ENCODE data around the gene MAP3K3. TPM values are rescaled to one million over a fixed set of nuclear protein-coding genes. Genes with fewer than 3 reads are reported as not detected.

MAP3K3 gene
- total RNA-seq, 2 donors from 2014 or later = 13.4 to 15.5 TPM

- Histone ChIP-seq H3K4me1 (no peaks in the 10 kb centered on the region), H3K4me3 (no peak overlapping the region), H3K9ac (ENCODE audit: low read depth in 2 of 2, low read length in 2 of 2) (no peak overlapping the region), H3K27me3 (no peaks in the 10 kb centered on the region), H3K36me3 (peaks cover 12% of the 10 kb centered on the region), H3K9me3 (no peaks in the 10 kb centered on the region), H3K27ac (no peak overlapping the region)
- no peak for TF ChIP-seq CTCF (IDR thresholded peaks at IDR 0.05)
- intact Hi-C loops (cut with DNase I) = no loop called here
- DNase-seq = no peak
Measured at GRCh38 chr17:63587770-63588169, 34.4 kb upstream of the MAP3K3 start.

GRCh38 chr17:63588797-63589196, 33.4 kb upstream of the MAP3K3 start:
- no peak for TF ChIP-seq CTCF (IDR thresholded peaks at IDR 0.05)
- intact Hi-C loops (cut with DNase I) = no loop called here
- Histone ChIP-seq H3K27me3 (no peaks in the 10 kb centered on the region), H3K9me3 (no peaks in the 10 kb centered on the region), H3K36me3 (peaks cover 12% of the 10 kb centered on the region), H3K4me1 (no peaks in the 10 kb centered on the region), H3K9ac (ENCODE audit: low read depth in 2 of 2, low read length in 2 of 2) (no peak overlapping the region), H3K4me3 (no peak overlapping the region), H3K27ac (no peak overlapping the region)
- no peak for DNase-seq

GRCh38 chr17:63589646-63590045, 32.6 kb upstream of the MAP3K3 start:
- intact Hi-C loops (cut with DNase I) = no loop called here
- Histone ChIP-seq H3K27ac (no peak overlapping the region), H3K9ac (ENCODE audit: low read depth in 2 of 2, low read length in 2 of 2) (no peak overlapping the region), H3K36me3 (peaks cover 12% of the 10 kb centered on the region), H3K4me3 (no peak overlapping the region), H3K4me1 (no peaks in the 10 kb centered on the region), H3K27me3 (no peaks in the 10 kb centered on the region), H3K9me3 (no peaks in the 10 kb centered on the region)
- TF ChIP-seq CTCF (IDR thresholded peaks at IDR 0.05) = no peak
- DNase-seq = no peak

GRCh38 chr17:63592797-63593196, 29.4 kb upstream of the MAP3K3 start:
- intact Hi-C loops (cut with DNase I) = no loop called here
- no peaks in the 10 kb centered on the region for H3K4me1 ChIP-seq
- H3K27me3 ChIP-seq = no peaks in the 10 kb centered on the region
- no peaks in the 10 kb centered on the region for H3K9me3 ChIP-seq
- no peak for TF ChIP-seq CTCF (IDR thresholded peaks at IDR 0.05)
- H3K4me3 ChIP-seq = no peak overlapping the region
- no peak overlapping the region for H3K27ac ChIP-seq
- H3K9ac ChIP-seq (ENCODE audit: low read depth in 2 of 2, low read length in 2 of 2) = no peak overlapping the region
- peaks cover 12% of the 10 kb centered on the region for H3K36me3 ChIP-seq
- DNase-seq = no peak

GRCh38 chr17:63595132-63595531, 27.1 kb upstream of the MAP3K3 start:
- H3K9me3 ChIP-seq = no peaks in the 10 kb centered on the region
- no peak overlapping the region for H3K27ac ChIP-seq
- no peak overlapping the region for H3K9ac ChIP-seq (ENCODE audit: low read depth in 2 of 2, low read length in 2 of 2)
- no peak for DNase-seq
- no peak for TF ChIP-seq CTCF (IDR thresholded peaks at IDR 0.05)
- H3K36me3 ChIP-seq = no peaks in the 10 kb centered on the region
- intact Hi-C loops (cut with DNase I) = no loop called here
- peaks cover 2% of the 10 kb centered on the region for H3K4me1 ChIP-seq
- H3K27me3 ChIP-seq = no peaks in the 10 kb centered on the region
- no peak overlapping the region for H3K4me3 ChIP-seq

All from colonic mucosa (tissue), 4 donors.